ENCODE results near the gene BOD1.

Gene BOD1

GRCh38 chr5:173625673-173626504 lies 9.4 kb upstream of the BOD1 start:
- H4K20me1 ChIP-seq (ENCODE audit: control insufficient read depth, insufficient read depth, low read depth, low read length): no peaks in the 10 kb centered on the region; the same call in 1 of the 2 replicates
- TF ChIP-seq CTCF (IDR thresholded peaks at IDR 0.05; ENCODE audit: low read depth, low read length, poor library complexity, severe bottlenecking): peak; percentile 37
- TF ChIP-seq EZH2phosphoT487 (IDR thresholded peaks at IDR 0.05; ENCODE audit: borderline replicate concordance, low read length): no peak
- H3K27ac ChIP-seq (ENCODE audit: low read depth, low read length): no peak overlapping the region
- peaks cover 14% of the 10 kb centered on the region for H3K4me1 ChIP-seq (ENCODE audit: control insufficient read depth, low read length)
- H3K4me2 ChIP-seq (ENCODE audit: low read length): no peak overlapping the region
- H3K9me3 ChIP-seq (ENCODE audit: control insufficient read depth, insufficient read depth, low read length): no peaks in the 10 kb centered on the region
- no peaks in the 10 kb centered on the region for H3K9me2 ChIP-seq (replicated peaks; ENCODE audit: control insufficient read depth, low read length)
- H3K27me3 ChIP-seq (ENCODE audit: control insufficient read depth, low read length): peaks cover 6% of the 10 kb centered on the region; the same call in 1 of the 2 replicates
- no peaks in the 10 kb centered on the region for H3F3A ChIP-seq (ENCODE audit: control insufficient read depth, insufficient read depth)
- no peaks in the 10 kb centered on the region for H3K79me2 ChIP-seq (ENCODE audit: control insufficient read depth, low read length)
- H3K36me3 ChIP-seq (ENCODE audit: control insufficient read depth, low read length): no peaks in the 10 kb centered on the region
- no peak overlapping the region for H3K4me3 ChIP-seq (ENCODE audit: low read length)

GRCh38 chr5:173625261-173625660 lies 8.8 kb upstream of the BOD1 start:
- Histone ChIP-seq H3K4me2 (ENCODE audit: low read length) (no peak overlapping the region), H3K27me3 (ENCODE audit: control insufficient read depth, low read length) (peaks cover 6% of the 10 kb centered on the region; the same call in 1 of the 2 replicates), H4K20me1 (ENCODE audit: control insufficient read depth, insufficient read depth, low read depth, low read length) (no peaks in the 10 kb centered on the region; the same call in 1 of the 2 replicates), H3K9me2 (replicated peaks; ENCODE audit: control insufficient read depth, low read length) (no peaks in the 10 kb centered on the region), H3K9me3 (ENCODE audit: control insufficient read depth, insufficient read depth, low read length) (no peaks in the 10 kb centered on the region), H3K4me1 (ENCODE audit: control insufficient read depth, low read length) (peaks cover 14% of the 10 kb centered on the region), H3K36me3 (ENCODE audit: control insufficient read depth, low read length) (no peaks in the 10 kb centered on the region), H3K79me2 (ENCODE audit: control insufficient read depth, low read length) (no peaks in the 10 kb centered on the region), H3K4me3 (ENCODE audit: low read length) (no peak overlapping the region), H3F3A (ENCODE audit: control insufficient read depth, insufficient read depth) (no peaks in the 10 kb centered on the region), H3K27ac (ENCODE audit: low read depth, low read length) (no peak overlapping the region)
- TF ChIP-seq EZH2phosphoT487 (IDR thresholded peaks at IDR 0.05; ENCODE audit: borderline replicate concordance, low read length) (no peak), CTCF (IDR thresholded peaks at IDR 0.05; ENCODE audit: low read depth, low read length, poor library complexity, severe bottlenecking) (no peak)

GRCh38 chr5:173624282-173624681 lies 7.8 kb upstream of the BOD1 start:
- H3K36me3 ChIP-seq (ENCODE audit: control insufficient read depth, low read length): no peaks in the 10 kb centered on the region
- no peaks in the 10 kb centered on the region for H4K20me1 ChIP-seq (ENCODE audit: control insufficient read depth, insufficient read depth, low read depth, low read length)
- no peak overlapping the region for H3K27ac ChIP-seq (ENCODE audit: low read depth, low read length)
- H3K9me3 ChIP-seq (ENCODE audit: control insufficient read depth, insufficient read depth, low read length): no peaks in the 10 kb centered on the region
- TF ChIP-seq CTCF (IDR thresholded peaks at IDR 0.05; ENCODE audit: low read depth, low read length, poor library complexity, severe bottlenecking) (no peak), EZH2phosphoT487 (IDR thresholded peaks at IDR 0.05; ENCODE audit: borderline replicate concordance, low read length) (no peak)
- no peak overlapping the region for H3K4me3 ChIP-seq (ENCODE audit: low read length)
- no peaks in the 10 kb centered on the region for H3K9me2 ChIP-seq (replicated peaks; ENCODE audit: control insufficient read depth, low read length)
- no peak overlapping the region for H3K4me2 ChIP-seq (ENCODE audit: low read length)
- H3K27me3 ChIP-seq (ENCODE audit: control insufficient read depth, low read length): peaks cover 6% of the 10 kb centered on the region; the same call in 1 of the 2 replicates
- peaks cover 15% of the 10 kb centered on the region for H3K4me1 ChIP-seq (ENCODE audit: control insufficient read depth, low read length)
- H3K79me2 ChIP-seq (ENCODE audit: control insufficient read depth, low read length): no peaks in the 10 kb centered on the region
- H3F3A ChIP-seq (ENCODE audit: control insufficient read depth, insufficient read depth): no peaks in the 10 kb centered on the region
